Duodenal mucosa (tissue), 2 donors: ENCODE data around the gene GALM.

ENCODE experiments used
- H3K27ac ChIP-seq: one replicate; pipeline ENCODE4 v1.7.0; 2013; ENCODE audit warnings: low read depth, low read length
- H3K27me3 ChIP-seq, 2 donors: one replicate each; pipeline ENCODE4 v1.7.0; 2013; ENCODE audit warnings: low read length in 2 of 2, control low read depth in 1 of 2; ENCODE audit not compliant: insufficient read depth in 2 of 2, control insufficient read depth in 1 of 2
- H3K36me3 ChIP-seq, 2 donors: one replicate each; pipeline ENCODE4 v1.7.0; 2013; ENCODE audit warnings: low read length in 2 of 2, control low read depth in 1 of 2; ENCODE audit not compliant: insufficient read depth in 2 of 2, control insufficient read depth in 1 of 2
- H3K4me1 ChIP-seq, 2 donors: one replicate each; pipeline ENCODE4 v1.7.0; 2013; ENCODE audit warnings: low read length in 2 of 2, control low read depth in 1 of 2; ENCODE audit not compliant: insufficient read depth in 2 of 2, control insufficient read depth in 1 of 2
- H3K4me3 ChIP-seq, 2 donors: one replicate each; pipeline ENCODE4 v1.7.0; 2013; ENCODE audit warnings: low read length in 2 of 2, low read depth in 1 of 2
- H3K9ac ChIP-seq, 2 donors: one replicate each; pipeline ENCODE4 v1.7.0; 2013; ENCODE audit warnings: low read length in 2 of 2, low read depth in 1 of 2
- H3K9me3 ChIP-seq, 2 donors: one replicate each; pipeline ENCODE4 v1.7.0; 2013; ENCODE audit warnings: low read length in 2 of 2, control low read depth in 1 of 2; ENCODE audit not compliant: control insufficient read depth in 1 of 2

The GALM gene

GRCh38 chr2:38649176-38649728 lies 16.7 kb upstream of the GALM start:
- no peaks in the 10 kb centered on the region for H3K9me3 ChIP-seq
- no peaks in the 10 kb centered on the region for H3K27me3 ChIP-seq
- no peak overlapping the region for H3K9ac ChIP-seq
- no peaks in the 10 kb centered on the region for H3K36me3 ChIP-seq
- H3K4me3 ChIP-seq = no peak overlapping the region
- H3K27ac ChIP-seq = no peak overlapping the region
- peaks cover 11 to 23% of the 10 kb centered on the region in 2 donors for H3K4me1 ChIP-seq

- no peaks in the 10 kb centered on the region for H3K36me3 ChIP-seq
- peaks cover 14 to 25% of the 10 kb centered on the region in 2 donors for H3K4me1 ChIP-seq
- H3K9me3 ChIP-seq = no peaks in the 10 kb centered on the region
- no peak overlapping the region for H3K27ac ChIP-seq
- H3K9ac ChIP-seq = no peak overlapping the region
- H3K4me3 ChIP-seq = no peak overlapping the region
- no peaks in the 10 kb centered on the region for H3K27me3 ChIP-seq
Measured at GRCh38 chr2:38650012-38650411, 15.9 kb upstream of the GALM start.

- no peaks in the 10 kb centered on the region for H3K36me3 ChIP-seq
- H3K9ac ChIP-seq = no peak overlapping the region
- H3K27ac ChIP-seq = no peak overlapping the region
- H3K9me3 ChIP-seq = no peaks in the 10 kb centered on the region
- H3K4me1 ChIP-seq = peaks cover 14 to 25% of the 10 kb centered on the region in 2 donors
- H3K27me3 ChIP-seq = no peaks in the 10 kb centered on the region
- H3K4me3 ChIP-seq = no peak overlapping the region
Measured at GRCh38 chr2:38650717-38651116, 15.2 kb upstream of the GALM start.

GRCh38 chr2:38652431-38653273 lies 13.3 kb upstream of the GALM start:
- H3K9ac ChIP-seq = peak overlapping the region in 1 of 2 donors; percentile 32
- peaks cover 14 to 25% of the 10 kb centered on the region in 2 donors for H3K4me1 ChIP-seq
- no peaks in the 10 kb centered on the region for H3K27me3 ChIP-seq
- H3K4me3 ChIP-seq = no peak overlapping the region
- H3K9me3 ChIP-seq = no peaks in the 10 kb centered on the region
- no peak overlapping the region for H3K27ac ChIP-seq
- no peaks in the 10 kb centered on the region for H3K36me3 ChIP-seq

- H3K27ac ChIP-seq = no peak overlapping the region
- H3K36me3 ChIP-seq = no peaks in the 10 kb centered on the region
- no peak overlapping the region for H3K9ac ChIP-seq
- H3K4me3 ChIP-seq = no peak overlapping the region
- H3K9me3 ChIP-seq = no peaks in the 10 kb centered on the region
- no peaks in the 10 kb centered on the region for H3K27me3 ChIP-seq
- peaks cover 14 to 25% of the 10 kb centered on the region in 2 donors for H3K4me1 ChIP-seq
Measured at GRCh38 chr2:38653380-38653714, 12.6 kb upstream of the GALM start.

GRCh38 chr2:38653715-38654527 lies 12.0 kb upstream of the GALM start:
- no peak overlapping the region for H3K9ac ChIP-seq
- no peak overlapping the region for H3K27ac ChIP-seq
- no peaks in the 10 kb centered on the region for H3K9me3 ChIP-seq
- H3K27me3 ChIP-seq = no peaks in the 10 kb centered on the region
- H3K4me1 ChIP-seq = peaks cover 18 to 25% of the 10 kb centered on the region in 2 donors
- H3K4me3 ChIP-seq = no peak overlapping the region
- no peaks in the 10 kb centered on the region for H3K36me3 ChIP-seq

- peaks cover 18 to 25% of the 10 kb centered on the region in 2 donors for H3K4me1 ChIP-seq
- H3K27me3 ChIP-seq = no peaks in the 10 kb centered on the region
- no peaks in the 10 kb centered on the region for H3K9me3 ChIP-seq
- H3K4me3 ChIP-seq = no peak overlapping the region
- H3K36me3 ChIP-seq = no peaks in the 10 kb centered on the region
- H3K27ac ChIP-seq = no peak overlapping the region
- no peak overlapping the region for H3K9ac ChIP-seq
Measured at GRCh38 chr2:38654528-38655381, 11.2 kb upstream of the GALM start.

GRCh38 chr2:38655441-38655840 lies 10.5 kb upstream of the GALM start:
- Histone ChIP-seq H3K27ac (no peak overlapping the region), H3K27me3 (no peaks in the 10 kb centered on the region), H3K4me3 (no peak overlapping the region), H3K9me3 (no peaks in the 10 kb centered on the region), H3K9ac (no peak overlapping the region), H3K4me1 (peaks cover 18 to 25% of the 10 kb centered on the region in 2 donors), H3K36me3 (no peaks in the 10 kb centered on the region)

- Histone ChIP-seq H3K9me3 (no peaks in the 10 kb centered on the region), H3K4me3 (no peak overlapping the region), H3K27ac (no peak overlapping the region), H3K27me3 (no peaks in the 10 kb centered on the region), H3K4me1 (peaks cover 18 to 24% of the 10 kb centered on the region in 2 donors), H3K36me3 (no peaks in the 10 kb centered on the region), H3K9ac (no peak overlapping the region)
Measured at GRCh38 chr2:38656866-38657480, 8.9 kb upstream of the GALM start.
